ENCODE data around the gene RASSF3.
"Not testable (repeated sequence)": the region's sequence is repeated elsewhere in the genome, so short reads cannot be mapped to it uniquely, and the experiment has no call there.

RASSF3 gene

GRCh38 chr12:64582114-64582513 is 28.2 kb upstream of the RASSF3 start:
- TF ChIP-seq CTCF (IDR thresholded peaks at IDR 0.05; ENCODE audit: low read depth, low read length): no peak
- no peak overlapping the region for H3K4me3 ChIP-seq (ENCODE audit: low read depth, low read length)

DNA sequence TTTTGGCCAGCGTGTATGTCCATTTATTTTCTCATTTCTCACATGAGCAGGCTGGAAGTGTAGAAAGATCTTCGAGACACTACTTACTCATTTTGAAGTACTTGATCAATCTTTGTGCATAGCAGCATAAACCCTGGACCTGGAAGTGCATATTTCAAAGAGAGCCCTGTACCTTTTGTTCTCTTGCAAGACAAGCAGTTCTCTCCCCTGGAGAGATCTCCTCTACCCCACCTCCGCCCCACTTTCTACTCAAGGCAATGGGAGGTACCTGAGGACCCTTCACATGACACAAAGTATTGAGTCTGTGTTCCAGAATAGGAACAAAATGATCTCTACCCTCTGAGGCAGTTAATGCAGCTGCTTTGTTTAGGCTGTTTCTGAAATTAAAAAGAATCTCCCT is 27.4 kb upstream of the RASSF3 start:
- H3K4me3 ChIP-seq (ENCODE audit: low read depth, low read length): no peak overlapping the region
- no peak for TF ChIP-seq CTCF (IDR thresholded peaks at IDR 0.05; ENCODE audit: low read depth, low read length)

DNA sequence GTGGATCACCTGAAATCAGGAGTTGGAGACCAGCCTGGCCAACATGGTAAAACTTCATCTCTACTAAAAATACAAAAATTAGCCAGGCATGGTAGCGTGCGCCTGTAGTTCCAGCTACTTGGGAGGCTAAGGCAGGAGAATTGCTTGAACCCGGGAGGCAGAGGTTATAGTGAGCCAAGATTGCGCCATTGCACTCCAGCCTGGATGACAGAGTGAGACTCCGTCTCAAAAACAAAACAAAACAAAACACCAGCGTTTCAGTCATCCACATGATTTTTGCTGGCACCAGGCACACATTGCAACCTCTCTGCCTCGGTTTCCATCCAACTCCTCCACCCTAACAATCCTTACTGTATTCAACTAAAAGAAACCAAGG is 26.9 kb upstream of the RASSF3 start:
- not testable (repeated sequence) for H3K4me3 ChIP-seq (ENCODE audit: low read depth, low read length)

- TF ChIP-seq CTCF (IDR thresholded peaks at IDR 0.05; ENCODE audit: low read depth, low read length): no peak
- no peak overlapping the region for H3K4me3 ChIP-seq (ENCODE audit: low read depth, low read length)
Measured at GRCh38 chr12:64583771-64584421, 26.4 kb upstream of the RASSF3 start.

- no peak for TF ChIP-seq CTCF (IDR thresholded peaks at IDR 0.05; ENCODE audit: low read depth, low read length)
- H3K4me3 ChIP-seq (ENCODE audit: low read depth, low read length): no peak overlapping the region
Measured at GRCh38 chr12:64585104-64585503, 25.2 kb upstream of the RASSF3 start.

GRCh38 chr12:64587447-64587846 is 22.8 kb upstream of the RASSF3 start:
- TF ChIP-seq CTCF (IDR thresholded peaks at IDR 0.05; ENCODE audit: low read depth, low read length): no peak
- no peak overlapping the region for H3K4me3 ChIP-seq (ENCODE audit: low read depth, low read length)

GRCh38 chr12:64590183-64590582 is 20.1 kb upstream of the RASSF3 start:
- no peak overlapping the region for H3K4me3 ChIP-seq (ENCODE audit: low read depth, low read length)
- no peak for TF ChIP-seq CTCF (IDR thresholded peaks at IDR 0.05; ENCODE audit: low read depth, low read length)
